HL-60 (cell line): ENCODE data around the gene TFDP3.

Source experiments
- DNase-seq, 2 experiments: peaks; one replicate each; pipeline ENCODE4 v3.0.0-alpha.2; 2010 to 2020; ENCODE audit warnings: low read depth in 1 of 2, low spot score in 1 of 2
- H3K27ac ChIP-seq: fragments of 250-450 bp; sonication (Bioruptor Pico); replicated peaks from 2 replicates; pipeline ENCODE4 v1.5.1; 2020; ENCODE audit warnings: mild to moderate bottlenecking, moderate library complexity
- H3K27me3 ChIP-seq: fragments of 250-450 bp; sonication (Bioruptor Pico); 2 replicates; pipeline ENCODE4 v1.5.1; 2021; ENCODE audit warnings: mild to moderate bottlenecking, moderate library complexity; ENCODE audit not compliant: insufficient read depth, poor library complexity, severe bottlenecking
- H3K4me3 ChIP-seq: replicated peaks from 2 replicates; pipeline ENCODE4 v1.5.1; 2011; ENCODE audit warnings: mild to moderate bottlenecking, control low read depth, low read length; ENCODE audit not compliant: insufficient read depth
- CTCF ChIP-seq: IDR thresholded peaks from one replicate; pipeline ENCODE4 v1.5.1; 2011; ENCODE audit warnings: low read length, control low read depth, inconsistent platforms; ENCODE audit not compliant: insufficient read depth
- GABPA ChIP-seq: IDR thresholded peaks from 2 replicates; pipeline ENCODE4 v1.6.1; 2012; ENCODE audit warnings: low read depth
- POLR2AphosphoS5 ChIP-seq: IDR thresholded peaks from 2 replicates; pipeline ENCODE4 v1.6.1; 2012; ENCODE audit warnings: low read depth
- REST ChIP-seq: IDR thresholded peaks from 2 replicates; pipeline ENCODE4 v1.6.1; 2012; ENCODE audit warnings: low read depth; ENCODE audit not compliant: insufficient replicate concordance
- SPI1 ChIP-seq: IDR thresholded peaks from 2 replicates; pipeline ENCODE4 v1.6.1; 2012; ENCODE audit warnings: low read depth, mild to moderate bottlenecking, borderline replicate concordance

The TFDP3 gene

GRCh38 chrX:133250184-133251100, 32.3 kb upstream of the TFDP3 start:
- no peak for DNase-seq
- H3K27ac ChIP-seq, result no peak overlapping the region
- no peaks in the 10 kb centered on the region for H3K27me3 ChIP-seq
- no peak overlapping the region for H3K4me3 ChIP-seq
- TF ChIP-seq POLR2AphosphoS5 (no peak), CTCF (no peak), SPI1 (no peak), REST (no peak), GABPA (no peak)

- no peak overlapping the region for H3K27ac ChIP-seq
- H3K27me3 ChIP-seq, result no peaks in the 10 kb centered on the region
- no peak for TF ChIP-seq GABPA
- no peak for TF ChIP-seq POLR2AphosphoS5
- no peak for TF ChIP-seq REST
- TF ChIP-seq CTCF, result no peak
- TF ChIP-seq SPI1, result no peak
- no peak for DNase-seq
- no peak overlapping the region for H3K4me3 ChIP-seq
Measured at GRCh38 chrX:133249266-133250058, 31.3 kb upstream of the TFDP3 start.

- H3K4me3 ChIP-seq, result no peak overlapping the region
- no peak for TF ChIP-seq SPI1
- no peak for TF ChIP-seq GABPA
- TF ChIP-seq POLR2AphosphoS5, result no peak
- TF ChIP-seq REST, result no peak
- TF ChIP-seq CTCF, result no peak
- no peak overlapping the region for H3K27ac ChIP-seq
- DNase-seq, result no peak
- H3K27me3 ChIP-seq, result no peaks in the 10 kb centered on the region
Measured at GRCh38 chrX:133248177-133248576, 30.0 kb upstream of the TFDP3 start.
